Loucy (cell line): ENCODE data around the gene SYNM.

Source experiments
- H2AFZ ChIP-seq: fragments of 200-600 bp; sonication (generic); 2 replicates; pipeline ENCODE4 v1.6.0; 2016; ENCODE audit warnings: antibody characterized with exemption, mild to moderate bottlenecking, low read length, moderate library complexity
- H3F3A ChIP-seq: fragments of 200-600 bp; 2 replicates; pipeline ENCODE4 v1.6.0; 2016; ENCODE audit warnings: antibody characterized with exemption, low read depth, mild to moderate bottlenecking
- H3K27me3 ChIP-seq: fragments of 200-600 bp; sonication (generic); 2 replicates; pipeline ENCODE4 v1.6.1; 2014; ENCODE audit warnings: low read length, mild to moderate bottlenecking; ENCODE audit not compliant: insufficient read depth, poor library complexity, severe bottlenecking
- H3K36me3 ChIP-seq: fragments of 200-600 bp; sonication (generic); 2 replicates; pipeline ENCODE4 v1.6.1; 2016; ENCODE audit warnings: low read length; ENCODE audit not compliant: insufficient read depth
- H3K4me1 ChIP-seq: fragments of 200-600 bp; sonication (generic); 2 replicates; pipeline ENCODE4 v1.5.1; 2014; ENCODE audit warnings: low read length, mild to moderate bottlenecking; ENCODE audit not compliant: insufficient read depth, poor library complexity, severe bottlenecking
- H3K4me2 ChIP-seq: fragments of 200-600 bp; sonication (generic); 2 replicates; pipeline ENCODE4 v1.6.0; 2014; ENCODE audit warnings: antibody characterized with exemption, low read length, low read depth, mild to moderate bottlenecking; ENCODE audit not compliant: poor library complexity, severe bottlenecking
- H3K4me3 ChIP-seq: fragments of 200-600 bp; sonication (generic); 2 replicates; pipeline ENCODE4 v1.5.1; 2014; ENCODE audit warnings: low read length, mild to moderate bottlenecking, mixed read lengths; ENCODE audit not compliant: poor library complexity, severe bottlenecking
- H3K79me2 ChIP-seq: fragments of 200-600 bp; sonication (generic); 2 replicates; pipeline ENCODE4 v1.6.1; 2014; ENCODE audit warnings: low read length; ENCODE audit not compliant: insufficient read depth
- H3K9ac ChIP-seq: fragments of 200-600 bp; sonication (generic); 2 replicates; pipeline ENCODE4 v1.6.0; 2014; ENCODE audit warnings: mild to moderate bottlenecking, low read depth, low read length, moderate library complexity; ENCODE audit not compliant: poor library complexity, severe bottlenecking
- H3K9me2 ChIP-seq: fragments of 200-600 bp; sonication (generic); replicated peaks from 2 replicates; pipeline ENCODE4 v1.6.1; 2016; ENCODE audit warnings: low read depth, low read length, mixed read lengths
- H3K9me3 ChIP-seq: fragments of 200-600 bp; sonication (generic); 2 replicates; pipeline ENCODE4 v1.6.1; 2014; ENCODE audit warnings: mild to moderate bottlenecking, antibody characterized with exemption, low read length, low read depth; ENCODE audit not compliant: insufficient read depth
- H4K20me1 ChIP-seq: fragments of 200-600 bp; sonication (generic); 2 replicates; pipeline ENCODE4 v1.6.0; 2014; ENCODE audit warnings: antibody characterized with exemption, low read length, mild to moderate bottlenecking; ENCODE audit not compliant: insufficient read depth, poor library complexity, severe bottlenecking
- EZH2phosphoT487 ChIP-seq: fragments of 200-600 bp; IDR thresholded peaks from 2 replicates; pipeline ENCODE4 v1.6.1; 2018; ENCODE audit warnings: antibody characterized with exemption, mild to moderate bottlenecking, moderate library complexity, borderline replicate concordance
- TF ChIP-seq, protein P1 (sequence below): fragments of 200-600 bp; sonication (generic); conservative IDR thresholded peaks from 2 replicates; pipeline ENCODE4 v1.5.1; 2014; ENCODE audit warnings: mild to moderate bottlenecking, antibody characterized with exemption, low read length

The SYNM gene

DNA sequence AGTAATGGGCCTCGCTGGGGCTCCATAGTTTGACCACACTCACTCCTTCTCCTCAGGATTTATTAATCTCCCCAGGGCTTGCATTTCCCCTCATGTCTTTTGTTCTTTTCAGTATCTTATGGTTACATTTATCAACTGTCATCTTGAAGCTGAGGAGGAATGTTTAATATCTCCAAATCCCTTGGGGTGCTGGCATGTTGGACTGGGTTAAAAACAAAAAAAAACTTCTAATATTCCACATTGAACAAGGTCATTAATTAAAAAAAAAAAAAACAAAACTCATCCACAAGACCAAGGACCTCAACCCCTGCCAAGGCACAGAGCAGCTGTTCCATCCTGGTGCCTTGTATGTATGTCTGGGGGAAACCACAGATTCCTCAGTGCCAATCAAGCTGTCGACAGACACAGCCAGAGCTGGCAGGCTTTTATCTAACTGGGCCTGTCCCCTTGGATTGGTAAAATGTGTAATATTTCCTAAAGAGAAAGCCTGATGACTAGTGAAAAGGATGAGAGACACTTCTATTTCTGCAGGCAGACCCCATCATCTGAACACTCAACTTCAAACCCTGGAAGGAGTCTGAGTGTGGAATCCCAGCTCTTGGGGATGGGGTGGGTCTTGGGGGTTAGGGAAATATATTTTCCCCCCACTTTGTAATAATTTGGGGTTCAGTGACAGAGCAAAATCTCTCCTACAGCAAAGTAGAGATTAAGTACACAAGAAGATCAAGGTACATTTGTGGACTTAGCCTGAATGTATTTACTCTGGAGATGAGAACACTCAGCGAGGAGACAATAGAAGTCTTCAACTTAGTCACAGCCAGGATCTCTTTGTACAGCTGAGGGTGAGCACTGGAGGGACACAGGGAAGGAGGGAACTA, 75.4 kb downstream of the SYNM start:
- H3K36me3 ChIP-seq, result no peaks in the 10 kb centered on the region
- H4K20me1 ChIP-seq, result no peaks in the 10 kb centered on the region
- no peaks in the 10 kb centered on the region for H3K9me2 ChIP-seq
- H2AFZ ChIP-seq, result no peak overlapping the region
- no peaks in the 10 kb centered on the region for H3K9me3 ChIP-seq
- no peak overlapping the region for H3K4me3 ChIP-seq
- H3K27me3 ChIP-seq, result no peaks in the 10 kb centered on the region
- no peak overlapping the region for H3K9ac ChIP-seq
- H3F3A ChIP-seq, result no peaks in the 10 kb centered on the region
- no peaks in the 10 kb centered on the region for H3K4me1 ChIP-seq
- no peak overlapping the region for H3K4me2 ChIP-seq
- H3K79me2 ChIP-seq, result no peaks in the 10 kb centered on the region
- TF ChIP-seq, protein P1, sequence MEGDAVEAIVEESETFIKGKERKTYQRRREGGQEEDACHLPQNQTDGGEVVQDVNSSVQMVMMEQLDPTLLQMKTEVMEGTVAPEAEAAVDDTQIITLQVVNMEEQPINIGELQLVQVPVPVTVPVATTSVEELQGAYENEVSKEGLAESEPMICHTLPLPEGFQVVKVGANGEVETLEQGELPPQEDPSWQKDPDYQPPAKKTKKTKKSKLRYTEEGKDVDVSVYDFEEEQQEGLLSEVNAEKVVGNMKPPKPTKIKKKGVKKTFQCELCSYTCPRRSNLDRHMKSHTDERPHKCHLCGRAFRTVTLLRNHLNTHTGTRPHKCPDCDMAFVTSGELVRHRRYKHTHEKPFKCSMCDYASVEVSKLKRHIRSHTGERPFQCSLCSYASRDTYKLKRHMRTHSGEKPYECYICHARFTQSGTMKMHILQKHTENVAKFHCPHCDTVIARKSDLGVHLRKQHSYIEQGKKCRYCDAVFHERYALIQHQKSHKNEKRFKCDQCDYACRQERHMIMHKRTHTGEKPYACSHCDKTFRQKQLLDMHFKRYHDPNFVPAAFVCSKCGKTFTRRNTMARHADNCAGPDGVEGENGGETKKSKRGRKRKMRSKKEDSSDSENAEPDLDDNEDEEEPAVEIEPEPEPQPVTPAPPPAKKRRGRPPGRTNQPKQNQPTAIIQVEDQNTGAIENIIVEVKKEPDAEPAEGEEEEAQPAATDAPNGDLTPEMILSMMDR, result no peak
- no peak for TF ChIP-seq EZH2phosphoT487

DNA sequence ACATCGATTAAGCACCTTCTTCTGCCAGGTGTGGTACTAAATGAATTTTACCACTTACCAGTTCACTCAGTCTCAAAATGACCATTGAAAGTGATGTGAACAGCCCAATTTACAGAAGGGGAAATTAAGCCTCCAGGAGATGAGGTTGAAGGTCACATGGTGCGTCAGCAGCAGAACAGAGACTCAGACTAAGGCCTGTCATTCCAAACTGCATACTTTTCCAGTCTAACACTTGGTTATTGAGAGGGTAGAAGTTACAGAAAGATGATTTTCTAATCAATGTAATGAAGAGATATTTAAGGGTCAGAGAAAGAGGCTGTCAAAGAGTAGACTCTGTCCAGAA, 76.1 kb downstream of the SYNM start:
- Histone ChIP-seq H3K36me3 (no peaks in the 10 kb centered on the region), H3K4me2 (no peak overlapping the region), H3F3A (no peaks in the 10 kb centered on the region), H3K79me2 (no peaks in the 10 kb centered on the region), H3K4me3 (no peak overlapping the region), H3K9me3 (no peaks in the 10 kb centered on the region), H2AFZ (no peak overlapping the region), H3K9me2 (no peaks in the 10 kb centered on the region), H3K27me3 (no peaks in the 10 kb centered on the region), H3K9ac (no peak overlapping the region), H3K4me1 (no peaks in the 10 kb centered on the region), H4K20me1 (no peaks in the 10 kb centered on the region)
- no peak for TF ChIP-seq EZH2phosphoT487
- TF ChIP-seq, protein P1, result no peak

DNA sequence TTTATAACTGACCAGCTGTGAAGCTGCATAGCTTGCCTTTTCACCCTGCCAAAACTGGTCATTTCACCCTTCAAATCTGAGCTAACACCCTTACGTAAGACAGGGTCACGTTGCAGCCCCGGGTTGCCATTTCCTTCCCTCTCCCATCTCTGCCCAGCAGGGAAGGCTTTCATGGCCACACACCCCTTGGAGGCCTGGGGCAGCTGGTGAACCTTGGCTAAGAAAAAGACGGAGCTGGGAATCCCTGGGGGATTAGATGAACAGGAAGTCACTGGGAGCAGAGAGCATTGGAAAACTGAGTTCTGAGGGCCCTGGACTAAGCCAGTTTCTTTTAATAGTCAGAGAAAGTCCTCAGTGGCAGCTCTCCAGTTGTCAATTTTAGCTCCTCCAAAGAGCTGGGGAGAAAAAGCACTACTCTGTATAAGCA, 76.7 kb downstream of the SYNM start:
- H3K4me3 ChIP-seq, result no peak overlapping the region
- no peak overlapping the region for H2AFZ ChIP-seq
- no peaks in the 10 kb centered on the region for H4K20me1 ChIP-seq
- H3F3A ChIP-seq, result no peaks in the 10 kb centered on the region
- no peaks in the 10 kb centered on the region for H3K27me3 ChIP-seq
- H3K9me3 ChIP-seq, result no peaks in the 10 kb centered on the region
- no peaks in the 10 kb centered on the region for H3K79me2 ChIP-seq
- TF ChIP-seq, protein P1, result no peak
- TF ChIP-seq EZH2phosphoT487, result no peak
- H3K9me2 ChIP-seq, result no peaks in the 10 kb centered on the region
- no peaks in the 10 kb centered on the region for H3K36me3 ChIP-seq
- H3K9ac ChIP-seq, result no peak overlapping the region
- no peak overlapping the region for H3K4me2 ChIP-seq
- no peaks in the 10 kb centered on the region for H3K4me1 ChIP-seq
